Uterus (tissue), 4 donors: ENCODE results near the gene GGT5. TPM values are rescaled to one million over a fixed set of nuclear protein-coding genes. Genes with fewer than 3 reads are reported as not detected.
"Not testable (repeated sequence)": the region's sequence is repeated elsewhere in the genome, so short reads cannot be mapped to it uniquely, and the experiment has no call there.

Experiments
- DNase-seq, 2 donors: peaks; one replicate each; pipeline ENCODE4 v3.0.0-alpha.2; 2019 to 2020
- H3K27ac ChIP-seq, 2 donors: fragments of 200-600 bp; sonication (generic); 1 replicate in 1 of 2; 2 replicates in 1 of 2; pipeline ENCODE4 v1.5.1; 2016 to 2018
- H3K27me3 ChIP-seq, 2 donors: fragments of 200-600 bp; sonication (generic); one replicate each; pipeline ENCODE4 v1.5.1; 2018 to 2019; ENCODE audit warnings: control low read depth in 1 of 2
- H3K36me3 ChIP-seq, 2 donors: fragments of 200-600 bp; sonication (generic); one replicate each; pipeline ENCODE4 v1.5.1; 2019; ENCODE audit warnings: control low read depth in 1 of 2
- H3K4me1 ChIP-seq, 2 donors: fragments of 200-600 bp; sonication (generic); one replicate each; pipeline ENCODE4 v1.5.1; 2018 to 2019; ENCODE audit warnings: control low read depth in 1 of 2
- H3K4me3 ChIP-seq, 2 donors: fragments of 200-600 bp; sonication (generic); 1 replicate in 1 of 2; 2 replicates in 1 of 2; pipeline ENCODE4 v1.5.1; 2018 to 2019; ENCODE audit warnings: mild to moderate bottlenecking in 1 of 2
- H3K9me3 ChIP-seq, 2 donors: fragments of 200-600 bp; sonication (generic); one replicate each; pipeline ENCODE4 v1.5.1; 2019; ENCODE audit warnings: control low read depth in 1 of 2
- CTCF ChIP-seq, 4 experiments: fragments of 200-600 bp in 2 of 4; fragments of 450-650 bp in 2 of 4; sonication (generic) in 2 of 4; IDR thresholded peaks; one replicate each; pipeline ENCODE4 v1.5.1; 2016 to 2019; ENCODE audit warnings: antibody characterized with exemption in 4 of 4, mild to moderate bottlenecking in 2 of 4, moderate library complexity in 1 of 4
- POLR2A ChIP-seq, 2 donors: fragments of 450-650 bp; IDR thresholded peaks; one replicate each; pipeline ENCODE4 v1.6.1; 2016; ENCODE audit warnings: antibody characterized with exemption in 2 of 2, mild to moderate bottlenecking in 1 of 2, moderate library complexity in 1 of 2
- intact Hi-C: fragments of 100-400 bp; cut with DNase I; formaldehyde crosslinking; loops from one replicate; pipeline ENCODE4 v1.15.1; 2023; ENCODE audit warnings: low total_unique reads
- total RNA-seq, 4 donors: library from RNA; depleted of rRNA in 3 of 4; stranded (reverse); fragments of >200 nt in 3 of 4; gene quantifications; one replicate each; pipeline versions ENCODE4 v1.1.0 to v1.2.4, GENCODE V29; 2014 to 2023
- donor health status: DM: yes; HTN: yes; CAD: no.

GGT5 gene
- 10 to 100 TPM in 3 of 4 donors, 1 to 10 TPM in 1; 4.1 to 95.9 (median 54.9) TPM for total RNA-seq

GRCh38 chr22:24245030-24245431 lies at the start of gene GGT5:
TSS of gene GGT5 (minus strand) at chr22:24245082. CDS start at chr22:24244725, 357 bp downstream.
- DNase-seq, result peak; percentile 71 to 74
- intact Hi-C loops, result loop anchor here (5.0 kb wide), 1 partner anchor 58 kb away; no protein-coding TSS in a partner anchor
- H3K27ac ChIP-seq, result peak within 1 kb of the TSS; percentile 85 to 91
- H3K27me3 ChIP-seq, H3K36me3 ChIP-seq, H3K9me3 ChIP-seq: not testable (repeated sequence)
- peak within 1 kb of the TSS; percentile 31 to 33 for H3K4me3 ChIP-seq
- H3K4me1 ChIP-seq, result peaks cover 0 to 13% of the 10 kb centered on the region in 2 donors

- H3K27me3 ChIP-seq, H3K4me3 ChIP-seq, intact Hi-C loops, DNase-seq, H3K36me3 ChIP-seq, H3K9me3 ChIP-seq: not testable (repeated sequence)
- H3K4me1 ChIP-seq, result peaks cover 10 to 16% of the 10 kb centered on the region in 2 donors
- peak overlapping the region; percentile 25 to 34 for H3K27ac ChIP-seq
Observed at GRCh38 chr22:24292202-24292830, 47.4 kb upstream of the GGT5 start.

- Histone ChIP-seq H3K4me3 (no peak overlapping the region), H3K36me3 (no peaks in the 10 kb centered on the region), H3K27me3 (no peaks in the 10 kb centered on the region), H3K9me3 (no peaks in the 10 kb centered on the region), H3K4me1 (peaks cover 10 to 16% of the 10 kb centered on the region in 2 donors), H3K27ac (peak overlapping the region; percentile 25 to 34)
- TF ChIP-seq CTCF (IDR thresholded peaks at IDR 0.05), result no peak
- TF ChIP-seq POLR2A (IDR thresholded peaks at IDR 0.05), result no peak
- intact Hi-C loops, result no loop called here
- no peak for DNase-seq
Observed at GRCh38 chr22:24291515-24292201, 46.8 kb upstream of the GGT5 start.

- Histone ChIP-seq H3K27ac (peak overlapping the region; percentile 60 to 79), H3K36me3 (no peaks in the 10 kb centered on the region), H3K9me3 (no peaks in the 10 kb centered on the region), H3K27me3 (no peaks in the 10 kb centered on the region), H3K4me3 (no peak overlapping the region), H3K4me1 (peaks cover 10 to 16% of the 10 kb centered on the region in 2 donors)
- TF ChIP-seq POLR2A (IDR thresholded peaks at IDR 0.05) (no peak), CTCF (IDR thresholded peaks at IDR 0.05) (no peak)
- intact Hi-C loops, result no loop called here
- DNase-seq, result no peak
Observed at GRCh38 chr22:24290459-24290858, 45.6 kb upstream of the GGT5 start.

GRCh38 chr22:24289741-24290163 lies 44.9 kb upstream of the GGT5 start:
- H3K9me3 ChIP-seq, result no peaks in the 10 kb centered on the region
- no peaks in the 10 kb centered on the region for H3K36me3 ChIP-seq
- peaks cover 10 to 16% of the 10 kb centered on the region in 2 donors for H3K4me1 ChIP-seq
- intact Hi-C loops, result no loop called here
- no peaks in the 10 kb centered on the region for H3K27me3 ChIP-seq
- H3K27ac ChIP-seq, result peak overlapping the region; percentile 60 to 79
- no peak overlapping the region for H3K4me3 ChIP-seq
- no peak for DNase-seq
- no peak for TF ChIP-seq CTCF (IDR thresholded peaks at IDR 0.05)
- TF ChIP-seq POLR2A (IDR thresholded peaks at IDR 0.05), result no peak

- Histone ChIP-seq H3K27me3 (no peaks in the 10 kb centered on the region), H3K36me3 (no peaks in the 10 kb centered on the region), H3K27ac (peak overlapping the region; percentile 60 to 79), H3K4me3 (no peak overlapping the region), H3K9me3 (no peaks in the 10 kb centered on the region), H3K4me1 (peaks cover 10 to 16% of the 10 kb centered on the region in 2 donors)
- no peak for DNase-seq
- intact Hi-C loops, result no loop called here
- TF ChIP-seq CTCF (IDR thresholded peaks at IDR 0.05), result no peak
- no peak for TF ChIP-seq POLR2A (IDR thresholded peaks at IDR 0.05)
Observed at GRCh38 chr22:24289114-24289513, 44.2 kb upstream of the GGT5 start.

GRCh38 chr22:24287801-24288200 lies 42.9 kb upstream of the GGT5 start:
- H3K27me3 ChIP-seq, DNase-seq, H3K36me3 ChIP-seq, H3K27ac ChIP-seq, H3K4me3 ChIP-seq, intact Hi-C loops, H3K9me3 ChIP-seq: not testable (repeated sequence)
- peaks cover 10 to 16% of the 10 kb centered on the region in 2 donors for H3K4me1 ChIP-seq

GRCh38 chr22:24287212-24287611 lies 42.3 kb upstream of the GGT5 start:
- H3K27ac ChIP-seq, H3K4me3 ChIP-seq, H3K27me3 ChIP-seq, DNase-seq, H3K36me3 ChIP-seq, intact Hi-C loops, H3K9me3 ChIP-seq: not testable (repeated sequence)
- peaks cover 10 to 16% of the 10 kb centered on the region in 2 donors for H3K4me1 ChIP-seq
